ENCODE data around the gene PARVG.

PARVG gene

GRCh38 chr22:44154436-44154942 is 26.2 kb upstream of the PARVG start:
- Histone ChIP-seq H3K4me3 (ENCODE audit: low read depth, low read length) (no peak overlapping the region), H3K9me3 (ENCODE audit: severe bottlenecking) (no peaks in the 10 kb centered on the region), H3K27ac (no peak overlapping the region), H3K36me3 (no peaks in the 10 kb centered on the region), H3K27me3 (ENCODE audit: insufficient read depth, low read depth, severe bottlenecking) (no peaks in the 10 kb centered on the region)
- no peak for TF ChIP-seq CTCF (IDR thresholded peaks at IDR 0.05; ENCODE audit: low read depth, low read length)
- no peak for DNase-seq

GRCh38 chr22:44155115-44155514 is 25.6 kb upstream of the PARVG start:
- DNase-seq, result no peak
- H3K27ac ChIP-seq, result no peak overlapping the region
- no peak for TF ChIP-seq CTCF (IDR thresholded peaks at IDR 0.05; ENCODE audit: low read depth, low read length)
- H3K4me3 ChIP-seq (ENCODE audit: low read depth, low read length), result no peak overlapping the region
- H3K9me3 ChIP-seq (ENCODE audit: severe bottlenecking), result no peaks in the 10 kb centered on the region
- no peaks in the 10 kb centered on the region for H3K36me3 ChIP-seq
- no peaks in the 10 kb centered on the region for H3K27me3 ChIP-seq (ENCODE audit: insufficient read depth, low read depth, severe bottlenecking)

- Histone ChIP-seq H3K27ac (no peak overlapping the region), H3K9me3 (ENCODE audit: severe bottlenecking) (no peaks in the 10 kb centered on the region), H3K36me3 (no peaks in the 10 kb centered on the region), H3K27me3 (ENCODE audit: insufficient read depth, low read depth, severe bottlenecking) (no peaks in the 10 kb centered on the region), H3K4me3 (ENCODE audit: low read depth, low read length) (no peak overlapping the region)
- DNase-seq, result no peak
- TF ChIP-seq CTCF (IDR thresholded peaks at IDR 0.05; ENCODE audit: low read depth, low read length), result no peak
These were observed 22.7 kb upstream of the PARVG start for GRCh38 chr22:44157916-44158618.

GRCh38 chr22:44158816-44159215 is 21.9 kb upstream of the PARVG start:
- Histone ChIP-seq H3K36me3 (no peaks in the 10 kb centered on the region), H3K4me3 (ENCODE audit: low read depth, low read length) (no peak overlapping the region), H3K9me3 (ENCODE audit: severe bottlenecking) (no peaks in the 10 kb centered on the region), H3K27me3 (ENCODE audit: insufficient read depth, low read depth, severe bottlenecking) (no peaks in the 10 kb centered on the region), H3K27ac (no peak overlapping the region)
- no peak for DNase-seq
- no peak for TF ChIP-seq CTCF (IDR thresholded peaks at IDR 0.05; ENCODE audit: low read depth, low read length)

- Histone ChIP-seq H3K36me3 (no peaks in the 10 kb centered on the region), H3K27ac (no peak overlapping the region), H3K9me3 (ENCODE audit: severe bottlenecking) (no peaks in the 10 kb centered on the region), H3K27me3 (ENCODE audit: insufficient read depth, low read depth, severe bottlenecking) (no peaks in the 10 kb centered on the region), H3K4me3 (ENCODE audit: low read depth, low read length) (no peak overlapping the region)
- no peak for TF ChIP-seq CTCF (IDR thresholded peaks at IDR 0.05; ENCODE audit: low read depth, low read length)
- no peak for DNase-seq
These were observed 21.5 kb upstream of the PARVG start for GRCh38 chr22:44159221-44159620.

- TF ChIP-seq CTCF (IDR thresholded peaks at IDR 0.05; ENCODE audit: low read depth, low read length), result no peak
- Histone ChIP-seq H3K27me3 (ENCODE audit: insufficient read depth, low read depth, severe bottlenecking) (no peaks in the 10 kb centered on the region), H3K4me3 (ENCODE audit: low read depth, low read length) (no peak overlapping the region), H3K9me3 (ENCODE audit: severe bottlenecking) (no peaks in the 10 kb centered on the region), H3K36me3 (no peaks in the 10 kb centered on the region), H3K27ac (no peak overlapping the region)
- no peak for DNase-seq
These were observed 20.9 kb upstream of the PARVG start for GRCh38 chr22:44159811-44160210.
